GM12801 (cell line): ENCODE measurements around the gene FBXL17.

Source experiments
- TF ChIP-seq, protein P1 (sequence below): IDR thresholded peaks from one replicate; pipeline ENCODE4 v1.5.1; 2011; ENCODE audit warnings: control low read depth; ENCODE audit not compliant: insufficient read length; ENCODE audit errors: extremely low read depth

Gene FBXL17

DNA sequence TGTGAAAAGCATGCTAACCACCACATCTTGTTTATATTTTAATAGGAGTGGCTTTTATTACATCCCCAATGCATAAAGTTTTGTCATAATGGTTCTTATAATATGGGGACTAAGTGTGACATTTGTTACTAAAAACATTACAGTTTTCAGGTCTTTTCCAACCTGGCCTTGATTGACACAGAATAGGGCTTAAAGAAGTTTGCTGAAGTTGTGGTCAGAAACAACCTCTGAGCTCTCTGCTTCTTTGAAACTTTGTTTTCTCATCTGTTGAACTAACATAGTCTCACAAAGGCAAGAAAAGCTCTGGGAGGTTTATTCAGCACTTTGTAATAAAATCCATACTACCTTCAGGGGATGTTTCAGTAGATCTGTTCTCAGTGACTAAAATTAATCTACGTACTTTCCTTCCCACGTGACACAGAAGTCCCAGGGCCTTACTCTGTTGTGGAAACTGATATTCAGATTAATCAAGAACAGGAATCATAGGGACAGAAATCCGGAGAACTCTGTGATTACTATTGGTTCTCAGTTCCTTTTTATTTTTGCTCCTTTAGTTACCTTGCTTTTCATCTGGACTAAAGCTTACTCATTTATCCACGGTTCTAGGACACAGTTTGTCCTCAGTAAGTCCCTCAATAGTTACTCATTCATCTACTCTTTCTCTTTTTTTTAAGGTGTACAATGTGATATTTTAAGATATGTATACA, 422.2 kb downstream of the FBXL17 start:
- TF ChIP-seq, protein P1, sequence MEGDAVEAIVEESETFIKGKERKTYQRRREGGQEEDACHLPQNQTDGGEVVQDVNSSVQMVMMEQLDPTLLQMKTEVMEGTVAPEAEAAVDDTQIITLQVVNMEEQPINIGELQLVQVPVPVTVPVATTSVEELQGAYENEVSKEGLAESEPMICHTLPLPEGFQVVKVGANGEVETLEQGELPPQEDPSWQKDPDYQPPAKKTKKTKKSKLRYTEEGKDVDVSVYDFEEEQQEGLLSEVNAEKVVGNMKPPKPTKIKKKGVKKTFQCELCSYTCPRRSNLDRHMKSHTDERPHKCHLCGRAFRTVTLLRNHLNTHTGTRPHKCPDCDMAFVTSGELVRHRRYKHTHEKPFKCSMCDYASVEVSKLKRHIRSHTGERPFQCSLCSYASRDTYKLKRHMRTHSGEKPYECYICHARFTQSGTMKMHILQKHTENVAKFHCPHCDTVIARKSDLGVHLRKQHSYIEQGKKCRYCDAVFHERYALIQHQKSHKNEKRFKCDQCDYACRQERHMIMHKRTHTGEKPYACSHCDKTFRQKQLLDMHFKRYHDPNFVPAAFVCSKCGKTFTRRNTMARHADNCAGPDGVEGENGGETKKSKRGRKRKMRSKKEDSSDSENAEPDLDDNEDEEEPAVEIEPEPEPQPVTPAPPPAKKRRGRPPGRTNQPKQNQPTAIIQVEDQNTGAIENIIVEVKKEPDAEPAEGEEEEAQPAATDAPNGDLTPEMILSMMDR, result no peak

DNA sequence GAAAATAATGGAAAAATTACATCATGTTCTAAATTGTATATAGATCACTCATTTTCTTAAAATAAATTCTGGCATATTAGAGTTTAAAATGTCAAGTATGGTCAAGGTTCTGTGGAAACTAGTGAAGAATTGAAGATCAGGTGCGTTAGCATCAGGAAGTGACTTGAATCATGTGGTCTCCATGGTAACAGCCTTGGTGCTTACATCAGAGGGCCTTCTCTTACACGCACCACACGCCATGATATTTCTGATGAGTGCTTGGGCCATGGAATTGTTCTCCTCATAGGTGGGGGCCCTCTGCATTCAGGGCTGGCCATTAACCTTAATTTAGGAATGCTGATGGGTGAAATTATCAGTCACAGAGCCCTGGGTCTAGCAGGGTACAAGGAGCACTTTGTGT, 423.0 kb downstream of the FBXL17 start:
- TF ChIP-seq, protein P1, result no peak

DNA sequence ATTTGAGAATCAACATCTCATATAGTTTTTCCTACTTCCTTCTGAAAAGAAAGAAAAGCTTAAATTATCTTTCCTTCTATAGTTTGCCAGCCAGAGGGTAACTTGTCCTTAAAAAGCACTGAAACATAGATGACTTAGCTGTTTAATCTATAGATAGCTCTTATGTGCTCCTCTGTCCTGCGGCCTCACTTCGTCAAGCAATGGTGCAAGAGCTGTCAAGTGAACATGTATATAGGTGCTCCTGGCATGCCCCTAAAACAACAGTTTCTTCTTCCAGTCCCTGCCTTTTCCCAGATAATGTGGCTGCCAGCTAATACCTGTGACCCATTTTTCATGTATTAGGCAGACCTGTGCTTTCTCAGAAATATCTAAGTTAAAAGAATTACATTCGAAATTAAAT, 423.5 kb downstream of the FBXL17 start:
- TF ChIP-seq, protein P1, result no peak

DNA sequence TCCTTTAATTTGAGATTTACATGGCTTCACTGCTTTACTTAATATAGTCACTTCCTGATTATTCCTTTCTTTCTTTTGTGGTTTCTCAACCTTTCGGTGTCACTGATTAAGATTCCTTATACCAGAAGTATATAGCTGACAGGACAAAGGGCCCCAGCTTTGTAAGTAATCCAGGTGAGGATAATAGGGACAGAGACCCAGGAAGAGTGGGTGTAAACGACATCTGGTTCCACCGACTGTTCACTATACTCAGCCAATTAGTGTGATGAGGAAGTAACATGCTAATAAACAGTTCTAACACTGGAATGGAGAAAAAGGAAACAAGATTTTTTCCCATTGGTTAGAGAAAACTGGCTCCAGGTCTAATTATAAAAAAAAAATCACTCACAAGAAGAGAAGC, 424.8 kb downstream of the FBXL17 start:
- TF ChIP-seq, protein P1, result no peak

DNA sequence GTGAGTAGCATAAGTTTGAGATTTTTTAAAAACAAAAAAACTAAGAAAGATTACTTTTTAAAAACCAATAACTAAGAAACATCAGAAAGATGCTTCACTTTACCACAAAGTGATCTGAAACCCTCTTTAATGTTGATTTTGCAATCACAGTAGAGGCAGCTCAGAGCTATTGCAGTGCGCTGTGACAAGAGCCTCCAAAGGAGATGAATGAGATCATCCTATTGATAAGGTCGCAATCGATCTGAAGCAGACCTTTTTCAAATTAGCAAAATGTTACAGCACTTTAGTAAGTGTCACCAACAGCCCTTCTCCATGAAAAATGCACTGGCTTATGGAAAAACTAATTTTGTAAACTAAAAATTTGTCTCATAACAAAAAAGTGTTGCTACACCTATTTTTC, 426.6 kb downstream of the FBXL17 start:
- TF ChIP-seq, protein P1, result no peak

DNA sequence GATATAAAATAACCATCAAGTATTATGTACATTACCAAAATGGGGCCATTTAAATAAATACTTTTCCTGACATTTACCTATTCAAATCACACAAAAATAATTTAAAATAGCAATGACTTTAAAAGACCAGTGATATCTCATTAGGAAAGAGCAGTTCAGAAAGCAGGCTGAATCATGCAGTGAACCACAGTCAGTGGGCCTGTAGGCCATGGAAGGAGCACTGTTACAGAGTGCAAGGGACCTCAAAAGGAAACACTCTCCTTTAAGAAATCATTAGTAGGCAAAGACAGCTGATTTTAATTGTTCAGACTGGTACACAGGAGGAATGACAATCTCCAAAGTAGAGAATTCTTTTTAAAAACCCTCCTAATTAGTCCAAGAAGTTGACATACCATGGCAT, 427.6 kb downstream of the FBXL17 start:
- TF ChIP-seq, protein P1, result no peak

DNA sequence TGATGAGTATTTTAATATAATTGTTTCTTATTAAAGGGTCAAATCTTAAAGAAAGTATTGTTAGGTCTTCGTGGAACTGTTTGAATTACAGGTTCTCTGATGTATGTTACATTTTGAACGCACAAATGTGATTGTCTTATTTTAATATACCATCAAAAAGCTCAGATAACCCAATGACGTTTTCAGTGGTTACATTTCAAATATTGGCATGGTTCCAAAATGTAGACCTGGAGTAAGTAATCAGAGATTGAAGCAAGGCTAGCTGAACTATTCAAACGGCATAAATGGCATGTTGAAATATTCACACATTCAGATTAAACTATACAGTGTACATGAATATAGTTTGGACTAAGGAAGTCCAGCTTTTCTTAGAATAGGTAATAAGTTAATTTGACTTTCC, 429.4 kb downstream of the FBXL17 start:
- TF ChIP-seq, protein P1, result no peak
